Esophagus squamous epithelium (tissue), 5 donors: ENCODE results near the gene MATN1. TPM values are rescaled to one million over a fixed set of nuclear protein-coding genes. Genes with fewer than 3 reads are reported as not detected.

Experiments used
- DNase-seq: peaks from one replicate; lab custom pipeline; 2025; lab: John Stamatoyannopoulos, UW
- H3K27ac ChIP-seq, 4 donors: fragments of 200-600 bp; sonication (generic); one replicate each; pipeline ENCODE4 v1.5.1; 2016 to 2019; ENCODE audit warnings: mild to moderate bottlenecking in 1 of 4
- H3K27me3 ChIP-seq, 4 donors: fragments of 200-600 bp; sonication (generic); 1 replicate in 3 of 4; 2 replicates in 1 of 4; pipeline versions ENCODE4 v1.5.1 to v1.6.0; 2017 to 2021; ENCODE audit warnings: antibody characterized with exemption in 1 of 4
- H3K36me3 ChIP-seq, 3 donors: fragments of 200-600 bp; sonication (generic); one replicate each; pipeline ENCODE4 v1.5.1; 2016 to 2019
- H3K4me1 ChIP-seq, 3 donors: fragments of 200-600 bp; sonication (generic); one replicate each; pipeline ENCODE4 v1.5.1; 2017 to 2019
- H3K4me3 ChIP-seq, 4 donors: fragments of 200-600 bp; sonication (generic); 1 replicate in 3 of 4; 2 replicates in 1 of 4; pipeline ENCODE4 v1.5.1; 2016 to 2019; ENCODE audit warnings: mild to moderate bottlenecking in 2 of 4, moderate library complexity in 1 of 4
- H3K9me3 ChIP-seq, 3 donors: fragments of 200-600 bp; sonication (generic); one replicate each; pipeline ENCODE4 v1.5.1; 2016 to 2019
- CTCF ChIP-seq, 6 experiments: fragments of 450-650 bp in 4 of 6; fragments of 200-600 bp in 2 of 6; sonication (generic) in 2 of 6; IDR thresholded peaks; one replicate each; pipeline ENCODE4 v1.5.1; 2016 to 2019; ENCODE audit warnings: antibody characterized with exemption in 6 of 6, mild to moderate bottlenecking in 4 of 6, moderate library complexity in 4 of 6
- POLR2A ChIP-seq, 4 donors: fragments of 450-650 bp; IDR thresholded peaks; one replicate each; pipeline ENCODE4 v1.6.1; 2017; ENCODE audit warnings: antibody characterized with exemption in 4 of 4, mild to moderate bottlenecking in 4 of 4, moderate library complexity in 3 of 4
- WGBS, 2 donors: methylation state at CpG; one replicate each; pipeline ENCODE4 v1.1.5; 2018; 5-methylcytosine and 5-hydroxymethylcytosine counted together
- intact Hi-C: fragments of 100-400 bp; cut with DNase I; formaldehyde crosslinking; loops from one replicate; pipeline ENCODE4 v1.15.0; 2022
- small RNA-seq, 4 donors: library from RNA; depleted of rRNA; stranded (forward); fragments of <200 nt; gene quantifications; one replicate each; pipeline ENCODE3, GENCODE V24; 2016
- total RNA-seq, 4 donors: library from RNA; depleted of rRNA; stranded (reverse); fragments of >200 nt; gene quantifications; one replicate each; pipeline ENCODE4 v1.1.0, GENCODE V29; 2016
- donor health status: DM: yes; HTN: yes; CAD: no.

MATN1 gene
- total RNA-seq, 4 donors from 2014 or later = not detected

DNA sequence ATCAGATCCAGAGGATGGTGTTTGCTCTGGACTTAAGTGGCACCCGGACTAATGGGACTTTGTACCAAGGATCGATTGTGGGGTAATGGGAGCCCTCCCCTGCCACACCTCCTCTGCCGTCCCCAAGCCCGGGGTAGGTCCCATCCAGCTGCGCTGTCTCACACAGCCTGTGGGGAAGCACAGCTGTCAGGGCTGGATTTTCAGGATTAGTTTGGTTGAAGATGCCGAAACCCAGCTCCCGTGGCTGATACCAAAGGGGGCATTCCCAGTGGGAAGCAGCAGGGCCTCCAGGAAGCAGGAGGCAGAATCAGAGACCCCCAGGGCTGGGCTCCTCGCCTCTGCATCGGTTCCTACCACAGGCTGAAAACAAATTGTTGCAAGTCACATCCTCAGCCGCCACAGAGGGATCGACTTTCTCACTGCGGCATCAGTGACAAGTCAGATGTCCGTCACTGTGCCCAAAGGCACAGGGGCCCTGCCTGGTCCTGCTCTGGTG is 59.7 kb downstream of the MATN1 start:
- Histone ChIP-seq H3K27me3 (peaks cover 0 to 26% (median 0%) of the 10 kb centered on the region in 4 donors), H3K36me3 (no peaks in the 10 kb centered on the region), H3K9me3 (no peaks in the 10 kb centered on the region), H3K27ac (no peak overlapping the region), H3K4me3 (no peak overlapping the region), H3K4me1 (peaks cover 0 to 37% (median 5%) of the 10 kb centered on the region in 3 donors)
- intact Hi-C loops = no loop called here
- 64 to 67% methylated on average over 3 to 8 of the region's 13 CpGs for WGBS, 2 donors
- TF ChIP-seq POLR2A (IDR thresholded peaks at IDR 0.05) (no peak), CTCF (IDR thresholded peaks at IDR 0.05) (no peak)
- DNase-seq = no peak

GRCh38 chr1:30662291-30662840 is 61.0 kb downstream of the MATN1 start:
- intact Hi-C loops = no loop called here
- no peak for TF ChIP-seq CTCF (IDR thresholded peaks at IDR 0.05)
- TF ChIP-seq POLR2A (IDR thresholded peaks at IDR 0.05) = no peak
- H3K9me3 ChIP-seq = no peaks in the 10 kb centered on the region
- WGBS, 2 donors = 70 to 75% methylated on average over 5 to 7 of the region's 9 CpGs
- H3K4me3 ChIP-seq = no peak overlapping the region
- H3K4me1 ChIP-seq = peaks cover 0 to 32% (median 0%) of the 10 kb centered on the region in 3 donors
- H3K27ac ChIP-seq = no peak overlapping the region
- DNase-seq = no peak
- H3K27me3 ChIP-seq = peaks cover 0 to 37% (median 0%) of the 10 kb centered on the region in 4 donors
- H3K36me3 ChIP-seq = no peaks in the 10 kb centered on the region

DNA sequence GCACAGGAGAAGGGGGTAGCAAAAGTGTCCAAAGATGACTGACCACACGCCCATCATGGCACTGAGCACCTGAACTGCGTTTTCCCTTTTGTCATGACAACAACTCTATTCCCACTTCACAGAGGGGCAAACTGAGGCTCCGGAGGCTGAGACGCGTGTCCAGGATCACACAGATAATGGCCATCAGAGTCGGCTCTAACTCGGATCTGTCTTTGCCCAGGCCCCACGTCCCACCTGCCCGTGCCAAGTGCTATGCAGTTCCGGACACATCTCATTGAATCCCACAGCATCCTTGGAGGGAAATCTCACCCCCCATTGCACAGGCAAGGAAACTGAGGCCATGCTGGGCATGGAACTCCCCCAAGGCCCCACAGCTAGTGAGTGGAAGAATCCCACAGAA is 62.1 kb downstream of the MATN1 start:
- Histone ChIP-seq H3K36me3 (no peaks in the 10 kb centered on the region), H3K27me3 (peaks cover 0 to 48% (median 0%) of the 10 kb centered on the region in 4 donors), H3K4me1 (peaks cover 0 to 34% (median 0%) of the 10 kb centered on the region in 3 donors), H3K4me3 (no peak overlapping the region), H3K9me3 (no peaks in the 10 kb centered on the region), H3K27ac (no peak overlapping the region)
- intact Hi-C loops = no loop called here
- TF ChIP-seq POLR2A (IDR thresholded peaks at IDR 0.05) = no peak
- TF ChIP-seq CTCF (IDR thresholded peaks at IDR 0.05) = no peak
- DNase-seq = no peak
- WGBS, 2 donors = 88 to 91% methylated on average over 7 to 10 of the region's 10 CpGs

Small RNAs within 50 kb of the gene (small RNA-seq; reads per million reads assigned to genes)
- 0 reads per million in 4 donors for gene MIR4420

Other genes with a start within 250 kb of the MATN1 start
- 10 to 100 TPM in 2 of 4 donors, 1 to 10 TPM in 2; 6.3 to 53.4 (median 24.6) TPM for gene LAPTM5, start 34.2 kb upstream of the MATN1 start, total RNA-seq
- gene SDC3, start 185.2 kb upstream of the MATN1 start, total RNA-seq = 10 to 100 TPM in 1 of 4 donors, 1 to 10 TPM in 3; 2.9 to 11.6 (median 5.1) TPM